ENCODE measurements around the gene WNT9A. TPM values are rescaled to one million over a fixed set of nuclear protein-coding genes. Genes with fewer than 3 reads are reported as not detected.
"Not testable (repeated sequence)": the region's sequence is repeated elsewhere in the genome, so short reads cannot be mapped to it uniquely, and the experiment has no call there.

Gene WNT9A
- total RNA-seq, 1 donor from 2014 or later = 2.1 TPM

- Histone ChIP-seq H3K9ac (ENCODE audit: low read depth in 1 of 3, low read length in 3 of 3) (no peak overlapping the region), H3K9me3 (ENCODE audit: control insufficient read depth in 3 of 3, low read length in 3 of 3) (no peaks in the 10 kb centered on the region), H3K4me1 (ENCODE audit: control insufficient read depth in 3 of 3, insufficient read depth in 3 of 3, low read length in 3 of 3) (no peaks in the 10 kb centered on the region), H3K27ac (ENCODE audit: low read depth, low read length) (no peak overlapping the region), H3K36me3 (ENCODE audit: control insufficient read depth in 3 of 3, insufficient read depth in 3 of 3, low read length in 3 of 3) (no peaks in the 10 kb centered on the region), H3K27me3 (ENCODE audit: control insufficient read depth in 3 of 3, insufficient read depth in 3 of 3, low read length in 3 of 3) (peaks cover 0 to 3% (median 0%) of the 10 kb centered on the region in 3 donors), H3K4me3 (ENCODE audit: low read length in 3 of 3) (no peak overlapping the region)
Observed at GRCh38 chr1:227910511-227911153, 37.1 kb downstream of the WNT9A start.

- not testable (repeated sequence) for H3K36me3 ChIP-seq (ENCODE audit: control insufficient read depth in 3 of 3, insufficient read depth in 3 of 3, low read length in 3 of 3); H3K9me3 ChIP-seq (ENCODE audit: control insufficient read depth in 3 of 3, low read length in 3 of 3); H3K9ac ChIP-seq (ENCODE audit: low read depth in 1 of 3, low read length in 3 of 3); H3K27me3 ChIP-seq (ENCODE audit: control insufficient read depth in 3 of 3, insufficient read depth in 3 of 3, low read length in 3 of 3); H3K4me1 ChIP-seq (ENCODE audit: control insufficient read depth in 3 of 3, insufficient read depth in 3 of 3, low read length in 3 of 3); H3K27ac ChIP-seq (ENCODE audit: low read depth, low read length); H3K4me3 ChIP-seq (ENCODE audit: low read length in 3 of 3)
Observed at GRCh38 chr1:227909923-227910328, 37.8 kb downstream of the WNT9A start.

- Histone ChIP-seq H3K4me3 (ENCODE audit: low read length in 3 of 3) (no peak overlapping the region), H3K4me1 (ENCODE audit: control insufficient read depth in 3 of 3, insufficient read depth in 3 of 3, low read length in 3 of 3) (no peaks in the 10 kb centered on the region), H3K27me3 (ENCODE audit: control insufficient read depth in 3 of 3, insufficient read depth in 3 of 3, low read length in 3 of 3) (peaks cover 0 to 3% (median 0%) of the 10 kb centered on the region in 3 donors), H3K9me3 (ENCODE audit: control insufficient read depth in 3 of 3, low read length in 3 of 3) (no peaks in the 10 kb centered on the region), H3K9ac (ENCODE audit: low read depth in 1 of 3, low read length in 3 of 3) (no peak overlapping the region), H3K27ac (ENCODE audit: low read depth, low read length) (no peak overlapping the region), H3K36me3 (ENCODE audit: control insufficient read depth in 3 of 3, insufficient read depth in 3 of 3, low read length in 3 of 3) (no peaks in the 10 kb centered on the region)
Observed at GRCh38 chr1:227909188-227909587, 38.5 kb downstream of the WNT9A start.

- no peak overlapping the region for H3K9ac ChIP-seq (ENCODE audit: low read depth in 1 of 3, low read length in 3 of 3)
Observed at GRCh38 chr1:227908359-227908758, 39.4 kb downstream of the WNT9A start.

GRCh38 chr1:227907439-227908015 is 40.2 kb downstream of the WNT9A start:
- Histone ChIP-seq H3K9me3 (ENCODE audit: control insufficient read depth in 3 of 3, low read length in 3 of 3) (no peaks in the 10 kb centered on the region), H3K27me3 (ENCODE audit: control insufficient read depth in 3 of 3, insufficient read depth in 3 of 3, low read length in 3 of 3) (peaks cover 0 to 3% (median 0%) of the 10 kb centered on the region in 3 donors), H3K4me3 (ENCODE audit: low read length in 3 of 3) (no peak overlapping the region), H3K27ac (ENCODE audit: low read depth, low read length) (no peak overlapping the region), H3K36me3 (ENCODE audit: control insufficient read depth in 3 of 3, insufficient read depth in 3 of 3, low read length in 3 of 3) (no peaks in the 10 kb centered on the region), H3K4me1 (ENCODE audit: control insufficient read depth in 3 of 3, insufficient read depth in 3 of 3, low read length in 3 of 3) (no peaks in the 10 kb centered on the region), H3K9ac (ENCODE audit: low read depth in 1 of 3, low read length in 3 of 3) (no peak overlapping the region)

More at GRCh38 chr1:227908359-227908758, 39.4 kb downstream of the WNT9A start:
- Histone ChIP-seq H3K4me1 (ENCODE audit: control insufficient read depth in 3 of 3, insufficient read depth in 3 of 3, low read length in 3 of 3) (no peaks in the 10 kb centered on the region), H3K36me3 (ENCODE audit: control insufficient read depth in 3 of 3, insufficient read depth in 3 of 3, low read length in 3 of 3) (no peaks in the 10 kb centered on the region), H3K27ac (ENCODE audit: low read depth, low read length) (no peak overlapping the region), H3K27me3 (ENCODE audit: control insufficient read depth in 3 of 3, insufficient read depth in 3 of 3, low read length in 3 of 3) (peaks cover 0 to 3% (median 0%) of the 10 kb centered on the region in 3 donors), H3K9me3 (ENCODE audit: control insufficient read depth in 3 of 3, low read length in 3 of 3) (no peaks in the 10 kb centered on the region), H3K4me3 (ENCODE audit: low read length in 3 of 3) (no peak overlapping the region)

GRCh38 chr1:227906550-227907071 is 41.1 kb downstream of the WNT9A start:
- no peaks in the 10 kb centered on the region for H3K9me3 ChIP-seq (ENCODE audit: control insufficient read depth in 3 of 3, low read length in 3 of 3)
- peaks cover 0 to 3% (median 0%) of the 10 kb centered on the region in 3 donors for H3K27me3 ChIP-seq (ENCODE audit: control insufficient read depth in 3 of 3, insufficient read depth in 3 of 3, low read length in 3 of 3)
- no peak overlapping the region for H3K4me3 ChIP-seq (ENCODE audit: low read length in 3 of 3)
- H3K4me1 ChIP-seq (ENCODE audit: control insufficient read depth in 3 of 3, insufficient read depth in 3 of 3, low read length in 3 of 3) = no peaks in the 10 kb centered on the region
- no peak overlapping the region for H3K27ac ChIP-seq (ENCODE audit: low read depth, low read length)
- H3K9ac ChIP-seq (ENCODE audit: low read depth in 1 of 3, low read length in 3 of 3) = no peak overlapping the region
- H3K36me3 ChIP-seq (ENCODE audit: control insufficient read depth in 3 of 3, insufficient read depth in 3 of 3, low read length in 3 of 3) = no peaks in the 10 kb centered on the region

GRCh38 chr1:227905573-227906487 is 41.9 kb downstream of the WNT9A start:
- Histone ChIP-seq H3K36me3 (ENCODE audit: control insufficient read depth in 3 of 3, insufficient read depth in 3 of 3, low read length in 3 of 3) (no peaks in the 10 kb centered on the region), H3K4me3 (ENCODE audit: low read length in 3 of 3) (no peak overlapping the region), H3K27ac (ENCODE audit: low read depth, low read length) (no peak overlapping the region), H3K9me3 (ENCODE audit: control insufficient read depth in 3 of 3, low read length in 3 of 3) (no peaks in the 10 kb centered on the region), H3K4me1 (ENCODE audit: control insufficient read depth in 3 of 3, insufficient read depth in 3 of 3, low read length in 3 of 3) (no peaks in the 10 kb centered on the region), H3K27me3 (ENCODE audit: control insufficient read depth in 3 of 3, insufficient read depth in 3 of 3, low read length in 3 of 3) (peaks cover 0 to 3% (median 0%) of the 10 kb centered on the region in 3 donors), H3K9ac (ENCODE audit: low read depth in 1 of 3, low read length in 3 of 3) (no peak overlapping the region)

GRCh38 chr1:227904541-227905335 is 43.0 kb downstream of the WNT9A start:
- Histone ChIP-seq H3K36me3 (ENCODE audit: control insufficient read depth in 3 of 3, insufficient read depth in 3 of 3, low read length in 3 of 3) (no peaks in the 10 kb centered on the region), H3K4me3 (ENCODE audit: low read length in 3 of 3) (no peak overlapping the region), H3K4me1 (ENCODE audit: control insufficient read depth in 3 of 3, insufficient read depth in 3 of 3, low read length in 3 of 3) (no peaks in the 10 kb centered on the region), H3K27ac (ENCODE audit: low read depth, low read length) (no peak overlapping the region), H3K9ac (ENCODE audit: low read depth in 1 of 3, low read length in 3 of 3) (no peak overlapping the region), H3K9me3 (ENCODE audit: control insufficient read depth in 3 of 3, low read length in 3 of 3) (no peaks in the 10 kb centered on the region), H3K27me3 (ENCODE audit: control insufficient read depth in 3 of 3, insufficient read depth in 3 of 3, low read length in 3 of 3) (no peaks in the 10 kb centered on the region)

- Histone ChIP-seq H3K27ac (ENCODE audit: low read depth, low read length) (no peak overlapping the region), H3K27me3 (ENCODE audit: control insufficient read depth in 3 of 3, insufficient read depth in 3 of 3, low read length in 3 of 3) (no peaks in the 10 kb centered on the region), H3K9me3 (ENCODE audit: control insufficient read depth in 3 of 3, low read length in 3 of 3) (no peaks in the 10 kb centered on the region), H3K36me3 (ENCODE audit: control insufficient read depth in 3 of 3, insufficient read depth in 3 of 3, low read length in 3 of 3) (no peaks in the 10 kb centered on the region), H3K4me3 (ENCODE audit: low read length in 3 of 3) (no peak overlapping the region), H3K9ac (ENCODE audit: low read depth in 1 of 3, low read length in 3 of 3) (no peak overlapping the region), H3K4me1 (ENCODE audit: control insufficient read depth in 3 of 3, insufficient read depth in 3 of 3, low read length in 3 of 3) (no peaks in the 10 kb centered on the region)
Observed at GRCh38 chr1:227903614-227904501, 43.9 kb downstream of the WNT9A start.
